Calu3 (cell line): Measurements from ENCODE around the gene MGST1. TPM values are rescaled to one million over a fixed set of nuclear protein-coding genes. Genes with fewer than 3 reads are reported as not detected.

Source experiments
- BruUV-seq: library from RNA; stranded (reverse); fragments of 400-500 nt; replicated peaks from 2 replicates; lab custom pipeline; 2021; lab: Mats Ljungman, UMichigan
- CTCF ChIA-PET: fragments of 300-600 bp; sonication (Branson Sonifier 250); formaldehyde crosslinking; loops from one replicate; lab custom pipeline; 2022; ENCODE audit warnings: antibody characterized with exemption; lab: Charles Lee
- DNase-seq: peaks from one replicate; pipeline ENCODE4 v3.0.0; 2022
- H3K27ac Mint-ChIP-seq: one replicate; pipeline ENCODE4 v1.8.0; 2022; ENCODE audit warnings: mixed read lengths; ENCODE audit not compliant: unreplicated experiment
- H3K27me3 Mint-ChIP-seq: one replicate; pipeline ENCODE4 v1.8.0; 2022; ENCODE audit warnings: mixed read lengths; ENCODE audit not compliant: unreplicated experiment
- H3K36me3 Mint-ChIP-seq: one replicate; pipeline ENCODE4 v1.8.0; 2022; ENCODE audit warnings: mild to moderate bottlenecking, moderate library complexity, mixed read lengths; ENCODE audit not compliant: insufficient read depth, unreplicated experiment
- H3K4me1 Mint-ChIP-seq: one replicate; pipeline ENCODE4 v1.8.0; 2022; ENCODE audit warnings: mild to moderate bottlenecking, low read depth, mixed read lengths; ENCODE audit not compliant: unreplicated experiment
- H3K4me3 Mint-ChIP-seq: one replicate; pipeline ENCODE4 v1.8.0; 2022; ENCODE audit warnings: mild to moderate bottlenecking, low read depth, moderate library complexity, mixed read lengths; ENCODE audit not compliant: unreplicated experiment
- H3K9me3 Mint-ChIP-seq: one replicate; pipeline ENCODE4 v1.8.0; 2022; ENCODE audit warnings: low read depth, mixed read lengths; ENCODE audit not compliant: unreplicated experiment
- CTCF ChIP-seq: fragments of 200-600 bp; IDR thresholded peaks from one replicate; pipeline ENCODE4 v1.8.0; 2022; ENCODE audit warnings: antibody characterized with exemption; ENCODE audit not compliant: unreplicated experiment
- intact Hi-C: fragments of 100-400 bp; cut with micrococcal nuclease; formaldehyde crosslinking; loops from one replicate; pipeline ENCODE4 v1.10.0; 2022; ENCODE audit not compliant: unreplicated experiment
- total RNA-seq: library from RNA; stranded (reverse); gene quantifications from 2 replicates; pipeline ENCODE4 v1.2.3, GENCODE V29; 2022

The MGST1 gene
- total RNA-seq, 1 experiment from 2014 or later: 354 TPM

GRCh38 chr12:16327963-16328362 lies 19.5 kb upstream of the MGST1 start:
- no peak for DNase-seq
- H3K27me3 Mint-ChIP-seq: no peaks in the 10 kb centered on the region
- BruUV-seq: no TSS peak

GRCh38 chr12:16329594-16329993 lies 17.9 kb upstream of the MGST1 start:
- CTCF ChIA-PET: interaction anchor here (0.6 to 1.0 kb wide), 2 partner anchors 15 to 91 kb away, joined by 3 to 4 read pairs; no protein-coding TSS in a partner anchor
- BruUV-seq: no TSS peak
- no peak for TF ChIP-seq CTCF
- intact Hi-C loops: no loop called here
- H3K9me3 Mint-ChIP-seq: peaks cover 5% of the 10 kb centered on the region
- peaks cover 5% of the 10 kb centered on the region for H3K36me3 Mint-ChIP-seq
- no peak for DNase-seq
- peaks cover 50% of the 10 kb centered on the region for H3K4me1 Mint-ChIP-seq
- no peak overlapping the region for H3K27ac Mint-ChIP-seq
- no peaks in the 10 kb centered on the region for H3K27me3 Mint-ChIP-seq
- no peak overlapping the region for H3K4me3 Mint-ChIP-seq

More at GRCh38 chr12:16327963-16328362, 19.5 kb upstream of the MGST1 start:
- Mint-ChIP-seq H3K4me3 (no peak overlapping the region), H3K36me3 (peaks cover 5% of the 10 kb centered on the region), H3K27ac (peak overlapping the region; percentile 69), H3K9me3 (peaks cover 3% of the 10 kb centered on the region), H3K4me1 (peaks cover 67% of the 10 kb centered on the region)
- CTCF ChIA-PET: no interaction called here
- intact Hi-C loops: no loop called here
- TF ChIP-seq CTCF: no peak

GRCh38 chr12:16330560-16330959 lies 16.9 kb upstream of the MGST1 start:
- intact Hi-C loops: no loop called here
- CTCF ChIA-PET: interaction anchor here (0.6 to 0.8 kb wide), 2 partner anchors 40 to 1319 kb away, joined by 3 to 4 read pairs; no protein-coding TSS in a partner anchor
- H3K36me3 Mint-ChIP-seq: peaks cover 5% of the 10 kb centered on the region
- no peak for DNase-seq
- no peak overlapping the region for H3K27ac Mint-ChIP-seq
- peaks cover 5% of the 10 kb centered on the region for H3K9me3 Mint-ChIP-seq
- H3K27me3 Mint-ChIP-seq: no peaks in the 10 kb centered on the region
- BruUV-seq: no TSS peak
- no peak overlapping the region for H3K4me3 Mint-ChIP-seq
- H3K4me1 Mint-ChIP-seq: peaks cover 41% of the 10 kb centered on the region
- TF ChIP-seq CTCF: no peak

GRCh38 chr12:16331998-16332397 lies 15.4 kb upstream of the MGST1 start:
- Mint-ChIP-seq H3K9me3 (peaks cover 5% of the 10 kb centered on the region), H3K36me3 (peaks cover 5% of the 10 kb centered on the region), H3K4me3 (no peak overlapping the region), H3K27ac (peak overlapping the region; percentile 58), H3K4me1 (peaks cover 34% of the 10 kb centered on the region), H3K27me3 (no peaks in the 10 kb centered on the region)
- BruUV-seq: no TSS peak
- peak; percentile 28 for DNase-seq
- CTCF ChIA-PET: no interaction called here
- intact Hi-C loops: no loop called here
- TF ChIP-seq CTCF: no peak
